ENCODE data around the gene FAH.
A peak's percentile ranks its signal among the peaks of the same experiment; 100 is the strongest.

FAH gene

DNA sequence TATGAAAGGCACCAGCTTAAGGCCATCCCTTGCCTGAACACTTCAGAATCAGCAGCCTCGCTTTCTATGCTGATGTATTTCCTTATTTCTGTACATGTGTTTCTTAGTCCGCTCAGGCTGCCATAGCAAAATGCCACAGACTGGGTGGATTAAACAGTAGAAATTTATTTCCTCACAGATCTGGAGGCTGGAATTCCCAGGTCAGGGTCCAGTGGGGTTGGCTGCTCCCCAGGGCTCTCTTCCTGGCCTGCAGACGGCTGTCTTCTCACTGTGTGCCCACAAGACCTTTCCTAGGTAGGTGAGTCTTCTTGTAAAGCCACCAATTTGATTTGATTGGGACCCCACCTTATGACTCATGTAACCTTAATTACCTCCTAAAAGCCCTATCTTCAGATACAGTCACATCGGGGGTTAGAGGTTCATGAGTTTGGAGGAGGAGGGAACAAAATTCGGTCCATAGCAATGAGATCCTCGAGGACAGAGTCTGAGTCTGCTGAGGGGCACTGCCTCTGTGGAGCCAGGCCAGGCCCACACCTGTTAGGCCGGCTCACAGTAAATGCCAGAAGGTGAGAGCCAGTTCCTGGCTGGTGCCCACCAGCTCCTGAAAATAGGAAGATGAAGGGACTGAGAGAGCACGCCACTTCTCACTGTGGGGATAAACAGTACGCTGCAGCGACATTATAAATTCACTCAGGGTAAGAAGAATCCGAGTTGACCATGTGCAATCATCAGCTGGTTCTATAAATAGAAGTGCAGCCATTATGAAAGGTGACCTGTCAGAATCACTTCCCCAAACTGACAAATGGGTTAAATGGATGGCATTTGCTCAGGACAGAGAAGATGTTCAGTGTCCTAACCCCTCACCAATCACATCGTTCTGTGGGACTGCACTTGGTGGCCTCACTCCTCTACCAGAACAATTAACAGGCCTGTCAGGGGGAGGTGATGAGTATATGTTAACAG is 58.1 kb downstream of the FAH start:
- TF ChIP-seq CTCF (IDR thresholded peaks at IDR 0.05; ENCODE audit: control extremely low read depth, extremely low read depth, low read depth, missing control alignments) = no peak
- DNase-seq (ENCODE audit: extremely low spot score) = peak; percentile 43
- POLR2A ChIA-PET = no interaction called here
- CTCF ChIA-PET = no interaction called here

GRCh38 chr15:80211976-80212375 is 59.2 kb downstream of the FAH start:
- no peak for TF ChIP-seq CTCF (IDR thresholded peaks at IDR 0.05; ENCODE audit: control extremely low read depth, extremely low read depth, low read depth, missing control alignments)
- POLR2A ChIA-PET = no interaction called here
- CTCF ChIA-PET = no interaction called here
- DNase-seq (ENCODE audit: extremely low spot score) = no peak

- POLR2A ChIA-PET = no interaction called here
- CTCF ChIA-PET = no interaction called here
- no peak for TF ChIP-seq CTCF (IDR thresholded peaks at IDR 0.05; ENCODE audit: control extremely low read depth, extremely low read depth, low read depth, missing control alignments)
- DNase-seq (ENCODE audit: extremely low spot score) = no peak
Observed at GRCh38 chr15:80214910-80215309, 62.1 kb downstream of the FAH start.

- CTCF ChIA-PET = interaction anchor here (1.4 kb wide), 1 partner anchor 18 kb away, joined by 3 read pairs; no protein-coding TSS in a partner anchor
- no peak for TF ChIP-seq CTCF (IDR thresholded peaks at IDR 0.05; ENCODE audit: control extremely low read depth, extremely low read depth, low read depth, missing control alignments)
- POLR2A ChIA-PET = no interaction called here
- DNase-seq (ENCODE audit: extremely low spot score) = no peak
Observed at GRCh38 chr15:80216141-80216540, 63.3 kb downstream of the FAH start.

DNA sequence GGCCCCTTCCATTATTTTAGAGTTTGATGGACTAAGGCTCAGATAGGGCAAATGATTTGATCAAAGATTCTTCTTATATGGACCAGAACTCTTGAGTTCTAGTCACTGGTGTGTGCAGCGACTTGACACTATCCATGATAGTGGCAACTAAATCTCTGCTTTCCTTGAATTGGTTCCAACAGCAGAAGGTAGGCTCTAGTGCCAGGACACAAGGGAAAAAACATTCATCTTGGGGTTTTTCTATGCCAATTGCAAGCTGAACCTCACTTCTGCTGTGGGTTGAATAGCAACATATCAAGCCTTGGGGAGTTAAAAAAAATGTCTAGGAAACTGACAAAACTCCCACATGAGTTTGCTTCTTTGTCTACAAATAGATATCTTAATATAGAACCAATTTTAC is 64.1 kb downstream of the FAH start:
- CTCF ChIA-PET = interaction anchor here (1.4 to 1.6 kb wide), 2 partner anchors 17 to 24 kb away, joined by 3 to 4 read pairs; no protein-coding TSS in a partner anchor
- TF ChIP-seq CTCF (IDR thresholded peaks at IDR 0.05; ENCODE audit: control extremely low read depth, extremely low read depth, low read depth, missing control alignments) = no peak
- DNase-seq (ENCODE audit: extremely low spot score) = no peak
- POLR2A ChIA-PET = interaction anchor here (0.6 kb wide), 1 partner anchor 301 kb away, joined by 4 read pairs; no protein-coding TSS in a partner anchor

GRCh38 chr15:80217327-80217900 is 64.6 kb downstream of the FAH start:
- no peak for TF ChIP-seq CTCF (IDR thresholded peaks at IDR 0.05; ENCODE audit: control extremely low read depth, extremely low read depth, low read depth, missing control alignments)
- no peak for DNase-seq (ENCODE audit: extremely low spot score)
- POLR2A ChIA-PET = interaction anchor here (0.6 kb wide), 1 partner anchor 301 kb away, joined by 4 read pairs; no protein-coding TSS in a partner anchor
- CTCF ChIA-PET = interaction anchor here (1.4 to 1.6 kb wide), 2 partner anchors 16 to 23 kb away, joined by 3 to 4 read pairs; no protein-coding TSS in a partner anchor
